Mesenchymal stem cell (in vitro differentiated cells and primary cell): ENCODE data around the gene DCANP1.

ENCODE experiments used
- DNase-seq: peaks from one replicate; pipeline ENCODE4 v3.0.0-alpha.2; 2013
- H2AFZ ChIP-seq: one replicate; pipeline ENCODE4 v1.6.1; 2013; ENCODE audit warnings: low read depth, mild to moderate bottlenecking, control low read depth, inconsistent platforms, low read length, moderate library complexity
- H2AK5ac ChIP-seq: 2 replicates; pipeline ENCODE4 v1.6.1; 2013; ENCODE audit warnings: low read length, moderate library complexity, mild to moderate bottlenecking, inconsistent platforms; ENCODE audit not compliant: severe bottlenecking
- H2BK120ac ChIP-seq: one replicate; pipeline ENCODE4 v1.6.1; 2013; ENCODE audit warnings: low read depth, mild to moderate bottlenecking, inconsistent platforms, low read length, moderate library complexity
- H2BK12ac ChIP-seq, 2 experiments: one replicate each; pipeline ENCODE4 v1.6.1; 2013; ENCODE audit warnings: inconsistent platforms in 2 of 2, low read length in 2 of 2, mild to moderate bottlenecking in 2 of 2, moderate library complexity in 2 of 2, control low read depth in 1 of 2
- H2BK15ac ChIP-seq: one replicate; pipeline ENCODE4 v1.6.1; 2013; ENCODE audit warnings: mild to moderate bottlenecking, low read depth, inconsistent platforms; ENCODE audit not compliant: poor library complexity, severe bottlenecking
- H2BK5ac ChIP-seq: 2 replicates; pipeline ENCODE4 v1.6.1; 2013; ENCODE audit warnings: low read depth, mild to moderate bottlenecking, low read length, control low read depth, inconsistent platforms; ENCODE audit not compliant: poor library complexity, severe bottlenecking
- H3K14ac ChIP-seq, 2 experiments: one replicate each; pipeline ENCODE4 v1.6.1; 2013; ENCODE audit warnings: inconsistent platforms in 2 of 2, low read length in 2 of 2, control low read depth in 1 of 2, mild to moderate bottlenecking in 1 of 2, moderate library complexity in 1 of 2
- H3K18ac ChIP-seq, 2 experiments: one replicate each; pipeline ENCODE4 v1.6.1; 2013; ENCODE audit warnings: inconsistent platforms in 2 of 2, low read length in 2 of 2, control low read depth in 1 of 2, low read depth in 1 of 2, mild to moderate bottlenecking in 1 of 2
- H3K23ac ChIP-seq, 2 experiments: one replicate each; pipeline ENCODE4 v1.6.1; 2013; ENCODE audit warnings: inconsistent platforms in 2 of 2, low read length in 2 of 2, mild to moderate bottlenecking in 2 of 2, moderate library complexity in 2 of 2, control low read depth in 1 of 2
- H3K27ac ChIP-seq: 2 replicates; pipeline ENCODE4 v1.5.1; 2013; ENCODE audit warnings: mild to moderate bottlenecking, moderate library complexity, low read length, control low read depth, inconsistent platforms; ENCODE audit not compliant: poor library complexity, severe bottlenecking
- H3K27me3 ChIP-seq, 2 experiments: 2 replicates each; pipeline versions ENCODE4 v1.6.1 to v1.7.0; 2013; ENCODE audit warnings: low read length in 2 of 2, mild to moderate bottlenecking in 2 of 2, moderate library complexity in 2 of 2, control low read depth in 1 of 2, inconsistent platforms in 1 of 2; ENCODE audit not compliant: control insufficient read depth in 1 of 2, insufficient read depth in 1 of 2
- H3K36me3 ChIP-seq, 2 experiments: 2 replicates each; pipeline versions ENCODE4 v1.6.1 to v1.7.0; 2013; ENCODE audit warnings: low read length in 2 of 2, control low read depth in 1 of 2, inconsistent platforms in 1 of 2, low read depth in 1 of 2, mild to moderate bottlenecking in 1 of 2; ENCODE audit not compliant: insufficient read depth in 2 of 2, control insufficient read depth in 1 of 2
- H3K4ac ChIP-seq, 2 experiments: one replicate each; pipeline ENCODE4 v1.6.1; 2013; ENCODE audit warnings: inconsistent platforms in 2 of 2, low read length in 2 of 2, mild to moderate bottlenecking in 2 of 2, moderate library complexity in 2 of 2, control low read depth in 1 of 2, low read depth in 1 of 2
- H3K4me1 ChIP-seq: 2 replicates; pipeline ENCODE4 v1.6.1; 2013; ENCODE audit warnings: low read depth, low read length, control low read depth; ENCODE audit not compliant: control insufficient read depth, insufficient read depth
- H3K4me2 ChIP-seq: 2 replicates; pipeline ENCODE4 v1.6.1; 2013; ENCODE audit warnings: low read length, mild to moderate bottlenecking, inconsistent platforms; ENCODE audit not compliant: poor library complexity, severe bottlenecking
- H3K4me3 ChIP-seq, 2 experiments: 2 replicates each; pipeline versions ENCODE4 v1.5.1 to v1.7.0; 2013; ENCODE audit warnings: low read length in 2 of 2, mild to moderate bottlenecking in 2 of 2, control low read depth in 1 of 2, low read depth in 1 of 2; ENCODE audit not compliant: insufficient read depth in 1 of 2
- H3K79me1 ChIP-seq: replicated peaks from 2 replicates; pipeline ENCODE4 v1.6.1; 2013; ENCODE audit warnings: mild to moderate bottlenecking, control low read depth, low read length, inconsistent platforms; ENCODE audit not compliant: poor library complexity, severe bottlenecking
- H3K9ac ChIP-seq: 2 replicates; pipeline ENCODE4 v1.7.0; 2013; ENCODE audit warnings: mild to moderate bottlenecking, low read length, moderate library complexity
- H3K9me3 ChIP-seq: 2 replicates; pipeline ENCODE4 v1.7.0; 2013; ENCODE audit warnings: mild to moderate bottlenecking, low read length; ENCODE audit not compliant: control insufficient read depth
- H4K8ac ChIP-seq: one replicate; pipeline ENCODE4 v1.6.1; 2013; ENCODE audit warnings: inconsistent platforms, mild to moderate bottlenecking, low read length, moderate library complexity
- H4K91ac ChIP-seq: one replicate; pipeline ENCODE4 v1.6.1; 2013; ENCODE audit warnings: mild to moderate bottlenecking, low read length, inconsistent platforms
- WGBS: methylation state at CpG from one replicate; pipeline ENCODE4 v1.1.7; 2013; ENCODE audit warnings: mixed read lengths; 5-methylcytosine and 5-hydroxymethylcytosine counted together

The DCANP1 gene

GRCh38 chr5:135441350-135441831 lies 5.8 kb downstream of the DCANP1 start:
- Histone ChIP-seq H3K23ac (peak overlapping the region in 1 of 2 experiments; percentile 18), H4K8ac (no peak overlapping the region), H3K4ac (no peak overlapping the region), H3K79me1 (no peaks in the 10 kb centered on the region), H3K9ac (no peak overlapping the region), H3K18ac (no peak overlapping the region), H2BK12ac (no peak overlapping the region), H3K4me3 (no peak overlapping the region), H3K36me3 (no peaks in the 10 kb centered on the region), H3K9me3 (no peaks in the 10 kb centered on the region), H3K14ac (no peak overlapping the region), H3K27ac (no peak overlapping the region), H3K4me2 (no peak overlapping the region), H2AFZ (peak overlapping the region; percentile 24), H2BK15ac (no peak overlapping the region), H2AK5ac (no peak overlapping the region), H2BK120ac (no peak overlapping the region), H3K27me3 (peaks cover 17 to 27% of the 10 kb centered on the region in 2 experiments), H4K91ac (no peak overlapping the region), H2BK5ac (no peak overlapping the region), H3K4me1 (peaks cover 22% of the 10 kb centered on the region)
- no peak for DNase-seq
- WGBS: 76% methylated on average over 11 of the region's 11 CpGs

- no peak overlapping the region for H4K8ac ChIP-seq
- H2BK120ac ChIP-seq: no peak overlapping the region
- 81% methylated on average over 6 of the region's 6 CpGs for WGBS
- H3K4me2 ChIP-seq: no peak overlapping the region
- H4K91ac ChIP-seq: no peak overlapping the region
- no peaks in the 10 kb centered on the region for H3K9me3 ChIP-seq
- H2BK12ac ChIP-seq: no peak overlapping the region
- H3K79me1 ChIP-seq: no peaks in the 10 kb centered on the region
- H2AK5ac ChIP-seq: no peak overlapping the region
- H2AFZ ChIP-seq: no peak overlapping the region
- peaks cover 21% of the 10 kb centered on the region for H3K4me1 ChIP-seq
- no peak overlapping the region for H2BK15ac ChIP-seq
- no peak overlapping the region for H2BK5ac ChIP-seq
- no peak overlapping the region for H3K9ac ChIP-seq
- no peak overlapping the region for H3K23ac ChIP-seq
- no peaks in the 10 kb centered on the region for H3K36me3 ChIP-seq
- peaks cover 13 to 26% of the 10 kb centered on the region in 2 experiments for H3K27me3 ChIP-seq
- H3K14ac ChIP-seq: no peak overlapping the region
- no peak overlapping the region for H3K4ac ChIP-seq
- no peak overlapping the region for H3K18ac ChIP-seq
- H3K27ac ChIP-seq: no peak overlapping the region
- H3K4me3 ChIP-seq: no peak overlapping the region
- DNase-seq: no peak
Observed at GRCh38 chr5:135440916-135441315, 6.2 kb downstream of the DCANP1 start.

GRCh38 chr5:135439231-135440205 lies 7.6 kb downstream of the DCANP1 start:
- H3K36me3 ChIP-seq: no peaks in the 10 kb centered on the region
- H3K18ac ChIP-seq: no peak overlapping the region
- H4K8ac ChIP-seq: no peak overlapping the region
- H3K4me3 ChIP-seq: no peak overlapping the region
- H2BK15ac ChIP-seq: no peak overlapping the region
- no peak overlapping the region for H3K4ac ChIP-seq
- H3K4me2 ChIP-seq: no peak overlapping the region
- no peak overlapping the region for H2BK12ac ChIP-seq
- no peak overlapping the region for H3K27ac ChIP-seq
- H3K14ac ChIP-seq: no peak overlapping the region
- no peak overlapping the region for H3K9ac ChIP-seq
- H2AK5ac ChIP-seq: no peak overlapping the region
- peaks cover 7 to 36% of the 10 kb centered on the region in 2 experiments for H3K27me3 ChIP-seq
- H3K9me3 ChIP-seq: no peaks in the 10 kb centered on the region
- H2AFZ ChIP-seq: no peak overlapping the region
- peaks cover 23% of the 10 kb centered on the region for H3K4me1 ChIP-seq
- H3K79me1 ChIP-seq: no peaks in the 10 kb centered on the region
- H3K23ac ChIP-seq: no peak overlapping the region
- no peak overlapping the region for H4K91ac ChIP-seq
- DNase-seq: no peak
- no peak overlapping the region for H2BK120ac ChIP-seq
- H2BK5ac ChIP-seq: no peak overlapping the region
- WGBS: 91% methylated on average over 10 of the region's 11 CpGs

GRCh38 chr5:135438636-135439221 lies 8.4 kb downstream of the DCANP1 start:
- Histone ChIP-seq H2BK5ac (no peak overlapping the region), H3K4me2 (no peak overlapping the region), H3K4ac (no peak overlapping the region), H2BK120ac (no peak overlapping the region), H3K4me1 (peaks cover 30% of the 10 kb centered on the region), H3K4me3 (peak overlapping the region in 1 of 2 experiments; percentile 33), H2BK12ac (no peak overlapping the region), H4K8ac (no peak overlapping the region), H3K23ac (no peak overlapping the region), H2AFZ (no peak overlapping the region), H4K91ac (no peak overlapping the region), H3K36me3 (no peaks in the 10 kb centered on the region), H3K27ac (no peak overlapping the region), H3K9me3 (no peaks in the 10 kb centered on the region), H3K27me3 (peaks cover 0 to 35% of the 10 kb centered on the region in 2 experiments), H2AK5ac (no peak overlapping the region), H3K79me1 (no peaks in the 10 kb centered on the region), H3K14ac (no peak overlapping the region), H3K9ac (no peak overlapping the region), H2BK15ac (no peak overlapping the region), H3K18ac (no peak overlapping the region)
- DNase-seq: no peak
- WGBS: 94% methylated on average over 7 of the region's 10 CpGs
